Kidney epithelial cell (primary cell): ENCODE data around the gene NEDD1. TPM values are rescaled to one million over a fixed set of nuclear protein-coding genes. Genes with fewer than 3 reads are reported as not detected.

Experiments
- DNase-seq: peaks from one replicate; pipeline ENCODE4 v3.0.0-alpha.2; 2010; ENCODE audit warnings: low read depth
- H3K27me3 ChIP-seq: 2 replicates; pipeline ENCODE4 v1.6.0; 2011; ENCODE audit warnings: low read length; ENCODE audit not compliant: control insufficient read depth, insufficient read depth
- H3K36me3 ChIP-seq: 2 replicates; pipeline ENCODE4 v1.5.1; 2011; ENCODE audit warnings: low read length; ENCODE audit not compliant: control insufficient read depth, insufficient read depth
- H3K4me3 ChIP-seq: 2 replicates; pipeline ENCODE4 v1.5.1; 2011; ENCODE audit warnings: low read depth, mild to moderate bottlenecking, control low read depth, low read length
- total RNA-seq: library from RNA; depleted of rRNA; stranded (reverse); fragments of >200 nt; gene quantifications from 2 replicates; pipeline ENCODE4 v1.2.3, GENCODE V29; 2015
- TF ChIP-seq, protein P1 (sequence below): IDR thresholded peaks from 2 replicates; pipeline ENCODE4 v1.5.1; 2011; ENCODE audit warnings: mild to moderate bottlenecking, moderate library complexity, low read length, control low read depth, inconsistent platforms; ENCODE audit not compliant: insufficient read depth, poor library complexity, severe bottlenecking

NEDD1 gene
- total RNA-seq, 1 donor from 2014 or later = 47.7 TPM

DNA sequence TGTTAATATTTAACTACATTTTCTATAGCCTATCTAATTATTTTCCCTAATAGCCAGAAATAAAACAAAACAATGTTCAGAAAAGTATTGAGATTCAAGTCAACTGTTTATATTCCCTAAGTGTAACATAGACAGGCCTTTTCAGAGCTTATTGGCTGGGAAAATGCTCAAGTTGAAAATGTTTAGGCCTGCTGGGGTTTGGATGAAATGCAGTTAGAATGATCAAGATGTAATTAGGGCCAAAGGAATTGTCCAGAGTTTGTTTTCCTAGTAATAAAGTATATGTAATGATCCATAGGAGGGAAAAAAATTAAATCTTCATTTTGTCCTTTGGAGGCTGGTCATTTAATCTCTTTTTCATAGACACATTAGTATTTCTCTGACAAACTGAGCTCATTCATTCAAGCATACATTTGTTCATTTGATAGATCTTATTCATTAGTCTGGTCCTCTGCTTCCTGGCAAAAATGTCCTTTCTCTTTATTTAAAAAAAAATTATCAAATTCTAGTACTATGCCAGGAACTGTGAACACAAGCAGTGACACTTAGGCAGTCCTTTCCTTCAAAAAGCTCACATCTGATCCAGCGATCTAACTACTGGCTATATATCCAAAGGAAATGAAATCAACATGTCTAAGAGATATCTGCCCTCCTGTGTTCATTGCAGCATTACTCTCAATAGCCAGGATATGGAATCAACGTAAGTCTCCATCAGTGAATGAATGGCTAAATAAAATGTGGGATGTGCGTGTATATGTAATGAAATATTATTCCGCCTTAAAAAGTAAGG lies 40.1 kb upstream of the NEDD1 start:
- TF ChIP-seq, protein P1, sequence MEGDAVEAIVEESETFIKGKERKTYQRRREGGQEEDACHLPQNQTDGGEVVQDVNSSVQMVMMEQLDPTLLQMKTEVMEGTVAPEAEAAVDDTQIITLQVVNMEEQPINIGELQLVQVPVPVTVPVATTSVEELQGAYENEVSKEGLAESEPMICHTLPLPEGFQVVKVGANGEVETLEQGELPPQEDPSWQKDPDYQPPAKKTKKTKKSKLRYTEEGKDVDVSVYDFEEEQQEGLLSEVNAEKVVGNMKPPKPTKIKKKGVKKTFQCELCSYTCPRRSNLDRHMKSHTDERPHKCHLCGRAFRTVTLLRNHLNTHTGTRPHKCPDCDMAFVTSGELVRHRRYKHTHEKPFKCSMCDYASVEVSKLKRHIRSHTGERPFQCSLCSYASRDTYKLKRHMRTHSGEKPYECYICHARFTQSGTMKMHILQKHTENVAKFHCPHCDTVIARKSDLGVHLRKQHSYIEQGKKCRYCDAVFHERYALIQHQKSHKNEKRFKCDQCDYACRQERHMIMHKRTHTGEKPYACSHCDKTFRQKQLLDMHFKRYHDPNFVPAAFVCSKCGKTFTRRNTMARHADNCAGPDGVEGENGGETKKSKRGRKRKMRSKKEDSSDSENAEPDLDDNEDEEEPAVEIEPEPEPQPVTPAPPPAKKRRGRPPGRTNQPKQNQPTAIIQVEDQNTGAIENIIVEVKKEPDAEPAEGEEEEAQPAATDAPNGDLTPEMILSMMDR = no peak
- Histone ChIP-seq H3K27me3 (no peaks in the 10 kb centered on the region), H3K36me3 (no peaks in the 10 kb centered on the region), H3K4me3 (no peak overlapping the region)
- DNase-seq = no peak

DNA sequence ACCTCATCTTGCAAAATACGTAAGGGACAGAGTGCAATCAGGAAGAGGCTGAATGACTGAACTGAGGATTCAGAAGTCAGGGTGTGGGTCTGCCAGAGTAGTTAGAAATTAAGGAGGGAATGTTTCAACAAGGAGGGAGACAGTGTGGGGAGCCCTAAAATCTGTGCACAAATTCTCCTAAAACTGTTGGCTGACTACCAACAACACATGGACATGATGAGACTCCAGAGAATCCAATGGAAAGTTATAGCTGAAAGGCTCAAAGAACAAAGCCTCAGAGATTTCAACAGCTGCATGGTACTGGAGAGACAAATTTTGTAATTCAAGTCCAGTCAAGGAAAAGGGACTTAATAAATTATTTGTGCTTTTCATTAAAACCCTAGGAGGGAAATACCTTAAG lies 36.1 kb upstream of the NEDD1 start:
- TF ChIP-seq, protein P1 = no peak
- Histone ChIP-seq H3K4me3 (no peak overlapping the region), H3K27me3 (no peaks in the 10 kb centered on the region), H3K36me3 (no peaks in the 10 kb centered on the region)
- no peak for DNase-seq

DNA sequence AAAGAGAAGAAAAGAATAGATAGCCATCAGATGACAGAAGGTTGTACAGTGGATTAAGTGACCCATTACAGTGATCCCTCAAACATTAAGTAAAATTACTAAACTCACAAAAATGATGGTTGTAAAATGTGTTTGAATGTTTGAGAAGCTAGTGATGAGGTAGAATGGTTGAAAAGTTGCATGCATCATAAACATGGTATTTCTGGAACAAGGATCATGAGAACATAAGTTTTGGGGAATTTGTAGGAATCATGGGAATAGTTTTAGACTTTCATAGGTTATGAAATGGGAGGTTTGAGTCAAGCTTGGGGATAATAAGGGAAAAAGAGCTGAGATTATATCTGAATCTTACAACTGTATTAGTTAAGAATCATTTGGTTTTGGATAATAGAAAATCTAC lies 34.1 kb upstream of the NEDD1 start:
- Histone ChIP-seq H3K27me3 (no peaks in the 10 kb centered on the region), H3K4me3 (no peak overlapping the region), H3K36me3 (no peaks in the 10 kb centered on the region)
- TF ChIP-seq, protein P1 = no peak
- no peak for DNase-seq

DNA sequence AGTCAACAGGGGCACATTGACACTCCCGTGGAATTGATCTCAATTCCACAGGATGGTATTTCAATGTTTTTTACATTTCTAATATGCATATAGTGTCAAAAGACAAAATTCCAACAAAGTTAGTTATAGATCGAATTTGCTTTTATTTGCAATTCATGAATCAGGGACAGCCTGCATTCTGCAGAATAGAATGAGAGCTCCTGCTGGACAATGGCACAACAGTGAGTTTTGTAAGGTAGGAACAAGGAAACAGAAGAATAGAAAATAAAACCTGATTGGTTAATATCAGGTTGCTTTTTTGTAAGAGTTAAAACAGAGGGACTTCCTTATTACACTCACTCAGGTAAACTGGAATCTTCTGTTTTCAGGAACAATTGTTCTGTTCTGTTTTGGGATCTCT lies 32.8 kb upstream of the NEDD1 start:
- Histone ChIP-seq H3K36me3 (no peaks in the 10 kb centered on the region), H3K4me3 (no peak overlapping the region), H3K27me3 (no peaks in the 10 kb centered on the region)
- DNase-seq = no peak
- TF ChIP-seq, protein P1 = no peak

DNA sequence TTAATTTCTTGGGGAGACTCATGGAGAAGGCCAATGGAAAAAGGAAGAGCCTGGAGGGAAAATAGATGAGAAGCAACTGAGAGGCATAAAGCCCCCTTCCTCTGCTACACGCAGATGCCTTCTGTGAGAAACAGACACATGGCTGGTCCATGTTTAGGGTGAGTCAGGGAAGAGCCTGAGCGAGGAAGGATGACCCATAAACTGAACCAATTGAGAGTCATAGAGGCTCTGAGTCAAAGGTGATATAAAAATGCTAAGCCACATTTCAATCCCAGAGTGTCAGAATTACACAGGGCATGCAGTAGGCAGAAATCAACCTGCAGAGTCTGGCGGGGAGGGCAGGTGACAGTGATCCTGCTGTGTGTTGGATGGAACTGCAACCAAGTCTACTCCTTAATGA lies 30.1 kb upstream of the NEDD1 start:
- H3K36me3 ChIP-seq = no peaks in the 10 kb centered on the region
- no peak for DNase-seq
- TF ChIP-seq, protein P1 = no peak
- no peak overlapping the region for H3K4me3 ChIP-seq
- no peaks in the 10 kb centered on the region for H3K27me3 ChIP-seq

DNA sequence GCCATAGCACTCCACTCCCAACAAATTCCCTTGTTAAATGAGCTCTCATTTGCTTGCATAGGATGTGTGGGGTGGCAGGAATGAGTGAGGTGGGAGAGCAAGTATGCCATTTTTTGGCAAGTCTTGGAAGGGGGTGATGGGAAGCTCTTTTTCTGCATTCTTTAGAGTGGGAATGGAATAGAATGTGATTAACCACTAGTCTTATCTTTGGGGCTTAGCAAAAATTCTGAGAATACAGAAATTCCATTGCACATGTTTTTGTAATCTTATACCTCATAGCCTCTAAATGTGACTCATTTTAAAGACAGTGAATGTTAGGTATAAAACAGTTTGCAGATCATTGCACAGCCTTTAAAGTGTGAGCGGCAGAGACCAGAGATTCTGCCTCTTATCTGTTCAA lies 28.4 kb upstream of the NEDD1 start:
- H3K36me3 ChIP-seq = no peaks in the 10 kb centered on the region
- TF ChIP-seq, protein P1 = no peak
- H3K27me3 ChIP-seq = no peaks in the 10 kb centered on the region
- no peak for DNase-seq
- no peak overlapping the region for H3K4me3 ChIP-seq
